Left ventricle myocardium inferior (tissue), 1 donor: ENCODE data around the gene PRR5. TPM values are rescaled to one million over a fixed set of nuclear protein-coding genes. Genes with fewer than 3 reads are reported as not detected.

Experiments used
- DNase-seq: peaks from one replicate; pipeline ENCODE4 v3.0.0-alpha.2; 2020
- H3K27ac ChIP-seq: fragments of 200-600 bp; replicated peaks from 2 replicates; pipeline ENCODE4 v1.8.0; 2021
- H3K27me3 ChIP-seq: fragments of 200-600 bp; 2 replicates; pipeline ENCODE4 v1.8.0; 2021; ENCODE audit warnings: low read depth
- H3K36me3 ChIP-seq: fragments of 200-600 bp; 2 replicates; pipeline ENCODE4 v1.8.0; 2021
- H3K4me1 ChIP-seq: fragments of 200-600 bp; 2 replicates; pipeline ENCODE4 v1.8.0; 2021
- H3K4me3 ChIP-seq: fragments of 200-600 bp; 2 replicates; pipeline ENCODE4 v1.8.0; 2021; ENCODE audit warnings: mild to moderate bottlenecking, moderate library complexity
- H3K9me3 ChIP-seq: fragments of 200-600 bp; replicated peaks from 2 replicates; pipeline ENCODE4 v1.8.0; 2021
- CTCF ChIP-seq: fragments of 200-600 bp; IDR thresholded peaks from 2 replicates; pipeline ENCODE4 v1.8.0; 2021; ENCODE audit warnings: antibody characterized with exemption, mild to moderate bottlenecking, borderline replicate concordance
- intact Hi-C: fragments of 100-400 bp; cut with micrococcal nuclease; formaldehyde crosslinking; loops from one replicate; pipeline ENCODE4 v1.11.0; 2022
- total RNA-seq: library from RNA; stranded (reverse); fragmentation: NEBNext Ultra II Directional; extraction: Animal tissue kit (Norgen Biotek cat#: 25700); gene quantifications from one replicate; pipeline ENCODE4 v1.2.1, GENCODE V29; 2021
- donor health status: DM: no; HTN: yes; CAD: no; lungs with severe emphysema.

Gene PRR5
- total RNA-seq, 1 donor from 2014 or later: 2.9 TPM

- H3K27me3 ChIP-seq: peaks cover 21% of the 10 kb centered on the region
- H3K27ac ChIP-seq: no peak overlapping the region
- TF ChIP-seq CTCF: no peak
- H3K4me3 ChIP-seq: no peak overlapping the region
- peaks cover 31% of the 10 kb centered on the region for H3K4me1 ChIP-seq
- DNase-seq: no peak
- no peaks in the 10 kb centered on the region for H3K9me3 ChIP-seq
- H3K36me3 ChIP-seq: no peaks in the 10 kb centered on the region
- intact Hi-C loops: no loop called here
Observed at GRCh38 chr22:44661070-44661469, 40.9 kb upstream of the PRR5 start.

GRCh38 chr22:44661659-44662569, 40.1 kb upstream of the PRR5 start:
- no peak for DNase-seq
- no peak for TF ChIP-seq CTCF
- H3K36me3 ChIP-seq: no peaks in the 10 kb centered on the region
- H3K4me3 ChIP-seq: no peak overlapping the region
- H3K4me1 ChIP-seq: peaks cover 31% of the 10 kb centered on the region
- H3K9me3 ChIP-seq: no peaks in the 10 kb centered on the region
- H3K27me3 ChIP-seq: peaks cover 21% of the 10 kb centered on the region
- H3K27ac ChIP-seq: no peak overlapping the region
- intact Hi-C loops: no loop called here

GRCh38 chr22:44663256-44663999, 38.6 kb upstream of the PRR5 start:
- H3K4me1 ChIP-seq: peaks cover 37% of the 10 kb centered on the region
- no peak overlapping the region for H3K4me3 ChIP-seq
- H3K9me3 ChIP-seq: no peaks in the 10 kb centered on the region
- peaks cover 21% of the 10 kb centered on the region for H3K27me3 ChIP-seq
- DNase-seq: no peak
- no peak for TF ChIP-seq CTCF
- no peaks in the 10 kb centered on the region for H3K36me3 ChIP-seq
- peak overlapping the region; percentile 48 for H3K27ac ChIP-seq
- intact Hi-C loops: no loop called here

GRCh38 chr22:44664149-44664548, 37.9 kb upstream of the PRR5 start:
- no peaks in the 10 kb centered on the region for H3K36me3 ChIP-seq
- TF ChIP-seq CTCF: no peak
- peak overlapping the region; percentile 48 for H3K27ac ChIP-seq
- no peaks in the 10 kb centered on the region for H3K9me3 ChIP-seq
- H3K27me3 ChIP-seq: peaks cover 26% of the 10 kb centered on the region
- peak; percentile 69 for DNase-seq
- H3K4me3 ChIP-seq: no peak overlapping the region
- intact Hi-C loops: no loop called here
- peaks cover 33% of the 10 kb centered on the region for H3K4me1 ChIP-seq

GRCh38 chr22:44665115-44665514, 36.9 kb upstream of the PRR5 start:
- DNase-seq: peak; percentile 47
- intact Hi-C loops: no loop called here
- no peak for TF ChIP-seq CTCF
- H3K4me1 ChIP-seq: peaks cover 34% of the 10 kb centered on the region
- H3K4me3 ChIP-seq: no peak overlapping the region
- H3K9me3 ChIP-seq: no peaks in the 10 kb centered on the region
- H3K27ac ChIP-seq: no peak overlapping the region
- peaks cover 32% of the 10 kb centered on the region for H3K27me3 ChIP-seq
- no peaks in the 10 kb centered on the region for H3K36me3 ChIP-seq
